ENCODE results near the gene STK17A. TPM values are rescaled to one million over a fixed set of nuclear protein-coding genes. Genes with fewer than 3 reads are reported as not detected.

The STK17A gene
- polyA plus RNA-seq, 3 donors: 2.8 to 14.1 (median 9.5) TPM

DNA sequence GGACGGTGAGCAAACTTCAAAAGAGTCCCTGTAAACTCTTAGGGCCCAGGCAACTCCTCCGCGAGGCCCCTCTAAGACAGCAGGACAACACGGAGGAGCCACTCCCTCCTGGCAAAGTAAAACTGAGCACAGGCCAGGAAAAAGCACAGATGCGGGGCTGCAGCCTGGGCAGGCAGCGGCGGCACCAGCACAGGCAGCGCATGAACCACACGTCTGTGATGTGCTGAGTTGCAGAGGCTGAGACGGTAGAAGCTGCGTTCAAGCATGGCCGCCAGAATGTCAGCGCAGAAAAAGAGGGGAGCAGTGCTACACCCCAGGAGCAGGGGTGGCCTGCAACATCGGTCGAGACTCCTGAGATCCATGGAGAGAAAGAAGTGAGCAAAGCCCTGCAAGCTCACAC is 46.1 kb upstream of the STK17A start:
- TF ChIP-seq, protein P1, sequence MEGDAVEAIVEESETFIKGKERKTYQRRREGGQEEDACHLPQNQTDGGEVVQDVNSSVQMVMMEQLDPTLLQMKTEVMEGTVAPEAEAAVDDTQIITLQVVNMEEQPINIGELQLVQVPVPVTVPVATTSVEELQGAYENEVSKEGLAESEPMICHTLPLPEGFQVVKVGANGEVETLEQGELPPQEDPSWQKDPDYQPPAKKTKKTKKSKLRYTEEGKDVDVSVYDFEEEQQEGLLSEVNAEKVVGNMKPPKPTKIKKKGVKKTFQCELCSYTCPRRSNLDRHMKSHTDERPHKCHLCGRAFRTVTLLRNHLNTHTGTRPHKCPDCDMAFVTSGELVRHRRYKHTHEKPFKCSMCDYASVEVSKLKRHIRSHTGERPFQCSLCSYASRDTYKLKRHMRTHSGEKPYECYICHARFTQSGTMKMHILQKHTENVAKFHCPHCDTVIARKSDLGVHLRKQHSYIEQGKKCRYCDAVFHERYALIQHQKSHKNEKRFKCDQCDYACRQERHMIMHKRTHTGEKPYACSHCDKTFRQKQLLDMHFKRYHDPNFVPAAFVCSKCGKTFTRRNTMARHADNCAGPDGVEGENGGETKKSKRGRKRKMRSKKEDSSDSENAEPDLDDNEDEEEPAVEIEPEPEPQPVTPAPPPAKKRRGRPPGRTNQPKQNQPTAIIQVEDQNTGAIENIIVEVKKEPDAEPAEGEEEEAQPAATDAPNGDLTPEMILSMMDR (IDR thresholded peaks at IDR 0.05): no peak
- no peak overlapping the region for H3K9ac ChIP-seq (ENCODE audit: insufficient read depth, low read length, poor library complexity, severe bottlenecking)
- no peak for DNase-seq
- no peaks in the 10 kb centered on the region for H3K79me2 ChIP-seq (ENCODE audit: insufficient read depth, low read length)
- Mint-ChIP-seq H3K4me1 (no peaks in the 10 kb centered on the region), H3K9me3 (no peaks in the 10 kb centered on the region), H3K36me3 (no peaks in the 10 kb centered on the region), H3K4me3 (no peak overlapping the region), H3K27me3 (ENCODE audit: low read depth in 3 of 3) (peaks cover 2 to 11% (median 3%) of the 10 kb centered on the region in 3 donors), H3K27ac (no peak overlapping the region)
- no peaks in the 10 kb centered on the region for H3K36me3 ChIP-seq (replicated peaks in 1 of 2; ENCODE audit: control insufficient read depth in 1 of 2, insufficient read depth in 2 of 2, low read length in 2 of 2)
- WGBS (ENCODE audit: insufficient coverage): 93% methylated on average over 15 of the region's 15 CpGs
- no peaks in the 10 kb centered on the region for H3K9me3 ChIP-seq (replicated peaks in 1 of 2; ENCODE audit: control insufficient read depth in 1 of 2, insufficient read depth in 1 of 2, low read length in 2 of 2)
- H3K27me3 ChIP-seq (ENCODE audit: control insufficient read depth in 2 of 2, insufficient read depth in 2 of 2, low read length in 2 of 2): no peaks in the 10 kb centered on the region
- H3K4me1 ChIP-seq (ENCODE audit: control insufficient read depth in 1 of 2, insufficient read depth in 2 of 2, low read length in 2 of 2): no peaks in the 10 kb centered on the region
- no peak overlapping the region for H2AFZ ChIP-seq (ENCODE audit: insufficient read depth, low read depth, low read length, poor library complexity, severe bottlenecking)
- H4K20me1 ChIP-seq (ENCODE audit: insufficient read depth, low read length): no peaks in the 10 kb centered on the region
- no peak overlapping the region for H3K4me2 ChIP-seq (replicated peaks; ENCODE audit: extremely low read depth, low read length, poor library complexity, severe bottlenecking)
- intact Hi-C loops (cut with micrococcal nuclease): no loop called here
- H3K27ac ChIP-seq (ENCODE audit: low read depth in 1 of 2, low read length in 2 of 2): no peak overlapping the region
- no peak overlapping the region for H3K4me3 ChIP-seq (replicated peaks in 1 of 3; ENCODE audit: low read depth in 2 of 3, low read length in 3 of 3)

DNA sequence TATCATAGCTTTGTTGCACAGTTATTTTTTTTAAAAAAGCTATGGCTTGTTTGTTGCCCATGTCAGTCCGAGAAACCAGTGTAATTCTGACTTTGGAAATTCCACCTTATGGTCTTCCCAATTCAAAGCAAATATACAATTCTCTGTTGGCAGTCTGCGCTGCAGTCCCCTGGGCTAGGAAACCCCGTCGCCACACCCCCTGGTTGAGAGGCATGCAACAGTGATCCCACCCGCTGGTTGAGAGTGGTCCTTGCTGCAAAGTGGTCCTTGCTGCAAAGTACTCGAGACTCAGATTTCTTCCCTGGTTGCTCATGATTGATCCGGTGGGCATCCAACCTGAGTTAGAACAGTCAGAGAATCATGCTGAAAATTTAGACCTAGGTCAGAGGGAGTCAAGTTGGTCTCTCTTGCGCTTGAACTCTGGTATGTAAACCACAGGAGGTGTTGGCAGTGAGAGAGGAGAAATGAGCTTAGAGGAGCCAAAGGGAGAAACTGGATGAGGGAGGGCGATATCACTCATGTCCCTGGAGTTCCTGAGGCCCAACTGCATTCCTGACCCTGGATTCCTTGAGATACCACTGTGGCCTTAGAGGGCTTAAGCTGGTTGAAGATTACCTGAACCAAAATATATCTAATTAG is 45.0 kb upstream of the STK17A start:
- TF ChIP-seq, protein P1 (IDR thresholded peaks at IDR 0.05): no peak
- Mint-ChIP-seq H3K4me3 (no peak overlapping the region), H3K4me1 (no peaks in the 10 kb centered on the region), H3K9me3 (no peaks in the 10 kb centered on the region), H3K36me3 (no peaks in the 10 kb centered on the region), H3K27me3 (ENCODE audit: low read depth in 3 of 3) (peaks cover 3 to 11% (median 4%) of the 10 kb centered on the region in 3 donors), H3K27ac (no peak overlapping the region)
- no peak overlapping the region for H3K9ac ChIP-seq (ENCODE audit: insufficient read depth, low read length, poor library complexity, severe bottlenecking)
- H3K27me3 ChIP-seq (ENCODE audit: control insufficient read depth in 2 of 2, insufficient read depth in 2 of 2, low read length in 2 of 2): no peaks in the 10 kb centered on the region
- 98% methylated on average over 8 of the region's 9 CpGs for WGBS (ENCODE audit: insufficient coverage)
- no peak overlapping the region for H3K27ac ChIP-seq (ENCODE audit: low read depth in 1 of 2, low read length in 2 of 2)
- DNase-seq: no peak
- no peaks in the 10 kb centered on the region for H3K79me2 ChIP-seq (ENCODE audit: insufficient read depth, low read length)
- H2AFZ ChIP-seq (ENCODE audit: insufficient read depth, low read depth, low read length, poor library complexity, severe bottlenecking): no peak overlapping the region
- no peak overlapping the region for H3K4me3 ChIP-seq (replicated peaks in 1 of 3; ENCODE audit: low read depth in 2 of 3, low read length in 3 of 3)
- no peaks in the 10 kb centered on the region for H3K36me3 ChIP-seq (replicated peaks in 1 of 2; ENCODE audit: control insufficient read depth in 1 of 2, insufficient read depth in 2 of 2, low read length in 2 of 2)
- intact Hi-C loops (cut with micrococcal nuclease): no loop called here
- no peaks in the 10 kb centered on the region for H4K20me1 ChIP-seq (ENCODE audit: insufficient read depth, low read length)
- H3K9me3 ChIP-seq (replicated peaks in 1 of 2; ENCODE audit: control insufficient read depth in 1 of 2, insufficient read depth in 1 of 2, low read length in 2 of 2): no peaks in the 10 kb centered on the region
- H3K4me2 ChIP-seq (replicated peaks; ENCODE audit: extremely low read depth, low read length, poor library complexity, severe bottlenecking): no peak overlapping the region
- H3K4me1 ChIP-seq (ENCODE audit: control insufficient read depth in 1 of 2, insufficient read depth in 2 of 2, low read length in 2 of 2): no peaks in the 10 kb centered on the region

Data from CD14-positive monocyte (primary cell).